IMR-90 (cell line): Measurements from ENCODE around the gene DIAPH2. TPM values are rescaled to one million over a fixed set of nuclear protein-coding genes. Genes with fewer than 3 reads are reported as not detected.
A peak's percentile ranks its signal among the peaks of the same experiment; 100 is the strongest.

ENCODE experiments used
- ATAC-seq: fragments of 200-7000 bp; cut with Tn5 transposase; 2 replicates; pipeline ENCODE4 v1.9.1; 2020; ENCODE audit warnings: low read depth, mild to moderate bottlenecking, moderate library complexity
- BruUV-seq: library from RNA; stranded (reverse); fragments of 400-500 nt; replicated peaks from 2 replicates; lab custom pipeline; 2021; lab: Mats Ljungman, UMichigan
- CTCF ChIA-PET: fragments of 300-600 bp; formaldehyde crosslinking; extraction: SDS; loops from one replicate; lab custom pipeline; 2021; ENCODE audit warnings: antibody characterized with exemption; lab: Yijun Ruan, JAX
- POLR2A ChIA-PET: fragments of 300-600 bp; sonication (Branson Sonifier 250); formaldehyde crosslinking; loops from one replicate; lab custom pipeline; 2022; ENCODE audit warnings: antibody characterized with exemption; ENCODE audit not compliant: unreplicated experiment; lab: Charles Lee
- DNase-seq: peaks from one replicate; pipeline ENCODE4 v3.0.0; 2013
- H2AFZ ChIP-seq: replicated peaks from 2 replicates; pipeline ENCODE3; 2013; ENCODE audit warnings: low read length, mild to moderate bottlenecking; ENCODE audit not compliant: poor library complexity
- H2AK5ac ChIP-seq: 2 replicates; pipeline ENCODE4 v1.6.1; 2013; ENCODE audit warnings: low read depth, low read length, inconsistent platforms
- H2AK9ac ChIP-seq: replicated peaks from 2 replicates; pipeline ENCODE3; 2013; ENCODE audit warnings: mild to moderate bottlenecking, low read depth, low read length, moderate library complexity; ENCODE audit not compliant: poor library complexity
- H2BK120ac ChIP-seq: 2 replicates; pipeline ENCODE4 v1.6.1; 2013; ENCODE audit warnings: low read depth, low read length, inconsistent platforms
- H2BK15ac ChIP-seq: 3 replicates; pipeline ENCODE4 v1.6.1; 2013; ENCODE audit warnings: low read depth, low read length, inconsistent platforms
- H2BK20ac ChIP-seq: 2 replicates; pipeline ENCODE4 v1.6.1; 2013; ENCODE audit warnings: low read depth, mild to moderate bottlenecking, inconsistent platforms, low read length, moderate library complexity
- H2BK5ac ChIP-seq: 2 replicates; pipeline ENCODE4 v1.6.1; 2013; ENCODE audit warnings: mild to moderate bottlenecking, low read depth, low read length, inconsistent platforms; ENCODE audit not compliant: poor library complexity, severe bottlenecking
- H3K14ac ChIP-seq: replicated peaks from 2 replicates; pipeline ENCODE4 v1.6.1; 2013; ENCODE audit warnings: low read depth, low read length, inconsistent platforms
- H3K18ac ChIP-seq: 2 replicates; pipeline ENCODE4 v1.6.1; 2013; ENCODE audit warnings: low read depth, low read length, control low read depth
- H3K23ac ChIP-seq: 2 replicates; pipeline ENCODE4 v1.6.1; 2013; ENCODE audit warnings: low read depth, low read length, inconsistent platforms
- H3K27ac ChIP-seq: 2 replicates; pipeline ENCODE4 v1.5.1; 2013; ENCODE audit warnings: mild to moderate bottlenecking, control low read depth, low read length; ENCODE audit not compliant: insufficient read depth
- H3K27me3 ChIP-seq: 2 replicates; pipeline ENCODE4 v1.6.1; 2013; ENCODE audit warnings: low read length; ENCODE audit not compliant: control insufficient read depth, insufficient read depth
- H3K36me3 ChIP-seq: 2 replicates; pipeline ENCODE4 v1.6.1; 2013; ENCODE audit warnings: low read length, mixed read lengths; ENCODE audit not compliant: control insufficient read depth, insufficient read depth
- H3K4ac ChIP-seq: 2 replicates; pipeline ENCODE4 v1.6.1; 2013; ENCODE audit warnings: low read depth, low read length, inconsistent platforms
- H3K4me1 ChIP-seq: 2 replicates; pipeline ENCODE4 v1.6.1; 2013; ENCODE audit warnings: low read length, mixed read lengths; ENCODE audit not compliant: control insufficient read depth, insufficient read depth
- H3K4me2 ChIP-seq: 2 replicates; pipeline ENCODE4 v1.6.1; 2013; ENCODE audit warnings: low read depth, mild to moderate bottlenecking, control low read depth, low read length, moderate library complexity
- H3K4me3 ChIP-seq: 2 replicates; pipeline ENCODE4 v1.5.1; 2013; ENCODE audit warnings: low read depth, mild to moderate bottlenecking, control low read depth, low read length, moderate library complexity; ENCODE audit not compliant: insufficient read depth
- H3K56ac ChIP-seq: 2 replicates; pipeline ENCODE4 v1.6.1; 2013; ENCODE audit warnings: low read length, inconsistent platforms; ENCODE audit not compliant: insufficient read depth; ENCODE audit errors: extremely low read depth
- H3K79me1 ChIP-seq, 2 experiments: 2 replicates each; pipeline ENCODE4 v1.6.1; 2013; ENCODE audit warnings: low read length in 2 of 2, inconsistent platforms in 1 of 2, low read depth in 1 of 2
- H3K9ac ChIP-seq: 2 replicates; pipeline ENCODE4 v1.6.1; 2013; ENCODE audit warnings: low read depth, low read length, control low read depth
- H3K9me1 ChIP-seq: 2 replicates; pipeline ENCODE4 v1.6.1; 2013; ENCODE audit warnings: low read length, inconsistent platforms; ENCODE audit not compliant: insufficient read depth
- H3K9me3 ChIP-seq: 2 replicates; pipeline ENCODE4 v1.6.1; 2013; ENCODE audit warnings: low read length; ENCODE audit not compliant: control insufficient read depth, insufficient read depth
- H4K20me1 ChIP-seq: 2 replicates; pipeline ENCODE4 v1.6.1; 2013; ENCODE audit warnings: low read length, inconsistent platforms; ENCODE audit not compliant: insufficient read depth
- H4K5ac ChIP-seq: 2 replicates; pipeline ENCODE4 v1.6.1; 2013; ENCODE audit warnings: mild to moderate bottlenecking, low read depth, low read length, control low read depth
- H4K8ac ChIP-seq, 2 experiments: 2 replicates each; pipeline ENCODE4 v1.6.1; 2013; ENCODE audit warnings: low read depth in 2 of 2, low read length in 2 of 2, control low read depth in 1 of 2, inconsistent platforms in 1 of 2
- H4K91ac ChIP-seq: 2 replicates; pipeline ENCODE4 v1.6.1; 2013; ENCODE audit warnings: low read depth, low read length, inconsistent platforms; ENCODE audit not compliant: insufficient read depth
- BHLHE40 ChIP-seq: fragments of 150-350 bp; IDR thresholded peaks from 2 replicates; pipeline ENCODE4 v1.6.1; 2016; ENCODE audit warnings: mild to moderate bottlenecking, low read depth, low read length
- CHD1 ChIP-seq: IDR thresholded peaks from 2 replicates; pipeline ENCODE4 v1.6.1; 2012; ENCODE audit warnings: low read depth, low read length, improper control_type of control experiment
- ELK1 ChIP-seq: fragments of 150-350 bp; IDR thresholded peaks from 2 replicates; pipeline ENCODE4 v1.6.1; 2016; ENCODE audit warnings: low read depth, mild to moderate bottlenecking, low read length, moderate library complexity, borderline replicate concordance
- FOS ChIP-seq: fragments of 150-350 bp; IDR thresholded peaks from 2 replicates; pipeline ENCODE4 v1.6.1; 2016; ENCODE audit warnings: low read depth, low read length
- MAFK ChIP-seq: IDR thresholded peaks from 2 replicates; pipeline ENCODE4 v1.6.1; 2012; ENCODE audit warnings: low read depth, low read length, improper control_type of control experiment
- MXI1 ChIP-seq: IDR thresholded peaks from 2 replicates; pipeline ENCODE4 v1.6.1; 2012; ENCODE audit warnings: low read depth, mild to moderate bottlenecking, low read length, moderate library complexity, borderline replicate concordance
- NFE2L2 ChIP-seq: fragments of 150-350 bp; IDR thresholded peaks from 2 replicates; pipeline ENCODE4 v1.6.1; 2016; ENCODE audit warnings: low read depth, mild to moderate bottlenecking, low read length
- RAD21 ChIP-seq: IDR thresholded peaks from 2 replicates; pipeline ENCODE4 v1.6.1; 2012; ENCODE audit warnings: low read length, improper control_type of control experiment
- RCOR1 ChIP-seq: IDR thresholded peaks from 2 replicates; pipeline ENCODE4 v1.6.1; 2012; ENCODE audit warnings: mild to moderate bottlenecking, low read length, improper control_type of control experiment; ENCODE audit not compliant: insufficient replicate concordance
- SMC3 ChIP-seq: fragments of 150-350 bp; IDR thresholded peaks from 2 replicates; pipeline ENCODE4 v1.6.1; 2016; ENCODE audit warnings: low read depth, mild to moderate bottlenecking, antibody characterized with exemption, low read length, moderate library complexity
- WGBS, 2 experiments: methylation state at CpG; one replicate each; pipeline versions ENCODE4 v1.1.5 to v1.1.7; 2013; ENCODE audit warnings: missing lambda C conversion rate in 2 of 2; ENCODE audit not compliant: insufficient read length in 1 of 2; ENCODE audit errors: extremely low coverage in 2 of 2; 5-methylcytosine and 5-hydroxymethylcytosine counted together
- dilution Hi-C: fragments of 300-500 bp; cut with HindIII; formaldehyde crosslinking; loops from one replicate; pipeline ENCODE4 v1.14.3; 2018; ENCODE audit warnings: low sequenced_read_pairs; ENCODE audit not compliant: unreplicated experiment
- in situ Hi-C: fragments of 300-500 bp; cut with MboI; formaldehyde crosslinking; loops from 3 replicates; pipeline ENCODE4 v1.14.3; 2019; ENCODE audit warnings: low sequenced_read_pairs, inconsistent platforms, mixed read lengths
- intact Hi-C: fragments of 100-400 bp; cut with micrococcal nuclease; formaldehyde crosslinking; loops from 2 replicates; pipeline ENCODE4 v1.10.0; 2022
- polyA plus RNA-seq, 3 experiments: library from polyadenylated mRNA; depleted of rRNA; stranded (reverse); fragments of >200 nt; gene quantifications; 2 replicates each; pipeline ENCODE4 v1.2.3, GENCODE V29; 2012; ENCODE audit warnings: low replicate concordance in 1 of 3
- total RNA-seq: library from RNA; depleted of rRNA; stranded (reverse); fragments of >200 nt; gene quantifications from 2 replicates; pipeline ENCODE4 v1.2.3, GENCODE V29; 2012
- TF ChIP-seq, protein P1 (sequence below): conservative IDR thresholded peaks from 2 replicates; pipeline ENCODE4 v1.5.1; 2012; ENCODE audit warnings: mild to moderate bottlenecking, low read depth, low read length, improper control_type of control experiment

DIAPH2 gene
- total and polyA plus RNA-seq, 2 of the 4 experiments (the other 2 are of a cell fraction), result 3.6 to 19.9 TPM

DNA sequence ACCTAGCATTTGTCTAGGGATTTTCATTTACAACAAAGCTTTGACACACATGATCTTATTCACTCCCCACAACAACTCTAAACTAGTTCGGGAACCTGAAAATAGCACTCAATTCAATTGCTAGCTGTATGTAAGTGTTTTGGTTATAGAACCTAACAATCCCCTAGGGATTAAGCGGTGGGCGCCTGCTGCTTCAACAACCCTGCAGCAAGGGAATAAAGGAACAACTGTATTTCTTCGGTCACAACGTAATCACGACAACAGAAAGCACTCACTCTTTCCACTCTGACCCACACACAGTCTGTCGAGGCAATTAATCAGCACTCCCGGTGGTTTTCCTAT is 674 bp upstream of the DIAPH2 start:
- H3K27me3 ChIP-seq, result no peaks in the 10 kb centered on the region
- no peak overlapping the region for H4K91ac ChIP-seq
- H2AK9ac ChIP-seq, result no peak overlapping the region
- intact Hi-C loops (loop anchor here (1.0 kb wide), 1 partner anchor 312 kb away; no protein-coding TSS in a partner anchor), dilution Hi-C loops (no loop called here), in situ Hi-C loops (no loop called here)
- no peaks in the 10 kb centered on the region for H3K9me3 ChIP-seq
- H3K36me3 ChIP-seq, result no peaks in the 10 kb centered on the region
- peak overlapping the region; percentile 70 for H3K14ac ChIP-seq
- CTCF ChIA-PET, result no interaction called here
- ATAC-seq, result no peak
- no peaks in the 10 kb centered on the region for H4K20me1 ChIP-seq
- 0 out of 2 replicates have a peak overlapping the region, but pooled peaks have one; percentile 41 for H3K9ac ChIP-seq
- peak overlapping the region; percentile 70 for H3K4me3 ChIP-seq
- peak overlapping the region; percentile 65 for H3K4ac ChIP-seq
- H2BK120ac ChIP-seq, result no peak overlapping the region
- no peak overlapping the region for H3K27ac ChIP-seq
- H3K79me1 ChIP-seq, result peaks cover 0 to 8% of the 10 kb centered on the region in 2 experiments; a peak in 2 of 4 replicates
- 40% methylated on average over 1 of the region's 8 CpGs; no CpG with 5 or more reads in 1 of the 2 experiments for WGBS, 2 experiments
- H3K4me1 ChIP-seq, result no peaks in the 10 kb centered on the region
- no TSS peak for BruUV-seq
- POLR2A ChIA-PET, result no interaction called here
- no peaks in the 10 kb centered on the region for H3K9me1 ChIP-seq
- H3K18ac ChIP-seq, result no peak overlapping the region
- H2BK20ac ChIP-seq, result no peak overlapping the region
- no peak overlapping the region for H3K56ac ChIP-seq
- no peak overlapping the region for H2BK5ac ChIP-seq
- peak overlapping the region; percentile 38 to 74; a peak in 3 of 4 replicates for H4K8ac ChIP-seq
- H2AFZ ChIP-seq, result peak overlapping the region; percentile 80
- no peak overlapping the region for H2BK15ac ChIP-seq
- DNase-seq, result no peak
- H4K5ac ChIP-seq, result peak overlapping the region; percentile 5; the same call in 1 of the 2 replicates
- TF ChIP-seq BHLHE40, result no peak
- no peak for TF ChIP-seq MXI1
- TF ChIP-seq, protein P1, sequence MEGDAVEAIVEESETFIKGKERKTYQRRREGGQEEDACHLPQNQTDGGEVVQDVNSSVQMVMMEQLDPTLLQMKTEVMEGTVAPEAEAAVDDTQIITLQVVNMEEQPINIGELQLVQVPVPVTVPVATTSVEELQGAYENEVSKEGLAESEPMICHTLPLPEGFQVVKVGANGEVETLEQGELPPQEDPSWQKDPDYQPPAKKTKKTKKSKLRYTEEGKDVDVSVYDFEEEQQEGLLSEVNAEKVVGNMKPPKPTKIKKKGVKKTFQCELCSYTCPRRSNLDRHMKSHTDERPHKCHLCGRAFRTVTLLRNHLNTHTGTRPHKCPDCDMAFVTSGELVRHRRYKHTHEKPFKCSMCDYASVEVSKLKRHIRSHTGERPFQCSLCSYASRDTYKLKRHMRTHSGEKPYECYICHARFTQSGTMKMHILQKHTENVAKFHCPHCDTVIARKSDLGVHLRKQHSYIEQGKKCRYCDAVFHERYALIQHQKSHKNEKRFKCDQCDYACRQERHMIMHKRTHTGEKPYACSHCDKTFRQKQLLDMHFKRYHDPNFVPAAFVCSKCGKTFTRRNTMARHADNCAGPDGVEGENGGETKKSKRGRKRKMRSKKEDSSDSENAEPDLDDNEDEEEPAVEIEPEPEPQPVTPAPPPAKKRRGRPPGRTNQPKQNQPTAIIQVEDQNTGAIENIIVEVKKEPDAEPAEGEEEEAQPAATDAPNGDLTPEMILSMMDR, result no peak
- TF ChIP-seq NFE2L2, result no peak
- TF ChIP-seq MAFK, result no peak
- TF ChIP-seq CHD1, result no peak
- no peak for TF ChIP-seq RAD21
- TF ChIP-seq SMC3, result no peak
- no peak for TF ChIP-seq RCOR1
- TF ChIP-seq FOS, result no peak
- no peak for TF ChIP-seq ELK1
- H3K23ac ChIP-seq, result no peak overlapping the region
- no peak overlapping the region for H2AK5ac ChIP-seq
- H3K4me2 ChIP-seq, result peak overlapping the region; percentile 11
